Aorta (tissue), 5 donors: ENCODE data around the gene NCF1. TPM values are rescaled to one million over a fixed set of nuclear protein-coding genes. Genes with fewer than 3 reads are reported as not detected.
A peak's percentile ranks its signal among the peaks of the same experiment; 100 is the strongest.
"Not testable (repeated sequence)": the region's sequence is repeated elsewhere in the genome, so short reads cannot be mapped to it uniquely, and the experiment has no call there.

Experiments
- ATAC-seq: fragments of 200-7000 bp; cut with Tn5 transposase; one replicate; pipeline ENCODE4 v1.9.1; 2022; ENCODE audit warnings: moderate library complexity; ENCODE audit not compliant: low FRiP score
- DNase-seq, 2 donors: peaks; one replicate each; pipeline ENCODE4 v3.0.0-alpha.2; 2020
- H3K27ac ChIP-seq, 2 donors: one replicate each; pipeline ENCODE4 v1.5.1; 2013; ENCODE audit warnings: low read length in 2 of 2, mild to moderate bottlenecking in 2 of 2, moderate library complexity in 2 of 2, control low read depth in 1 of 2, inconsistent platforms in 1 of 2, low read depth in 1 of 2
- H3K27me3 ChIP-seq, 2 donors: one replicate each; pipeline ENCODE4 v1.6.1; 2013; ENCODE audit warnings: control low read depth in 1 of 2, low read length in 1 of 2, mild to moderate bottlenecking in 1 of 2, moderate library complexity in 1 of 2; ENCODE audit not compliant: insufficient read depth in 2 of 2, control insufficient read depth in 1 of 2
- H3K36me3 ChIP-seq, 2 donors: one replicate each; pipeline ENCODE4 v1.6.1; 2013; ENCODE audit warnings: control low read depth in 1 of 2, low read length in 1 of 2, mild to moderate bottlenecking in 1 of 2; ENCODE audit not compliant: insufficient read depth in 2 of 2, control insufficient read depth in 1 of 2
- H3K4me1 ChIP-seq, 2 donors: one replicate each; pipeline ENCODE4 v1.6.1; 2013; ENCODE audit warnings: low read length in 2 of 2, control low read depth in 1 of 2, mild to moderate bottlenecking in 1 of 2, moderate library complexity in 1 of 2; ENCODE audit not compliant: insufficient read depth in 2 of 2, control insufficient read depth in 1 of 2
- H3K4me3 ChIP-seq, 2 donors: one replicate each; pipeline ENCODE4 v1.5.1; 2013; ENCODE audit warnings: low read length in 2 of 2, control low read depth in 1 of 2, mild to moderate bottlenecking in 1 of 2
- H3K9me3 ChIP-seq: one replicate; pipeline ENCODE4 v1.6.1; 2013; ENCODE audit warnings: mild to moderate bottlenecking, low read length; ENCODE audit not compliant: control insufficient read depth
- WGBS, 2 donors: extraction: QIAGEN DNeasy Blood & Tissue Kit; methylation state at CpG; one replicate each; pipeline ENCODE4 v1.1.7; 2013; 5-methylcytosine and 5-hydroxymethylcytosine counted together
- intact Hi-C, 2 donors: fragments of 100-400 bp; cut with DNase I; formaldehyde crosslinking; loops; one replicate each; pipeline versions ENCODE4 v1.14.2 to v1.15.0; 2022
- long read RNA-seq, 2 donors: library from polyadenylated mRNA; unstranded; transcript quantifications; one replicate each; pipeline ENCODE4 v2.0.0, GENCODE V29; 2020 to 2021
- polyA plus RNA-seq, 2 donors: library from polyadenylated mRNA; stranded (reverse); fragments of 200-250 nt; gene quantifications; one replicate each; pipeline ENCODE4 v1.2.3, GENCODE V29; 2013
- total RNA-seq, 2 donors: library from RNA; stranded (reverse); fragmentation: NEBNext Ultra II Directional; extraction: Animal tissue kit (Norgen Biotek cat#: 25700); gene quantifications; one replicate each; pipeline ENCODE4 v1.2.1, GENCODE V29; 2021
- donor health status: healthy with polysubstance abuse.
- donor health status: Bipolar disorder and iron deficiency.
- donor health status: DM: no; HTN: no; CAD: no.
- donor health status: DM: no; HTN: no; CAD: no.
- donor health status: DM: yes; HTN: yes; CAD: no.

The NCF1 gene
- 10 to 100 TPM in 1 of 2 donors, 1 to 10 TPM in 1; 7.0 to 16.4 TPM for total RNA-seq
- 1 to 10 TPM in 1 of 2 donors, under 1 TPM in 1; 0.87 to 4.4 TPM for polyA plus RNA-seq
- long read RNA-seq, donor 1, transcript NCF1-201 (11 exons, 1,396 nt), result major isoform, 8 of 21 reads
- long read RNA-seq, donor 1, partial matches to known transcripts, result 6 of 21 reads
- long read RNA-seq, donor 1, other reads (novel, unspliced or antisense), result 7 of 21 reads
- long read RNA-seq, donor 2, partial matches to known transcripts, result 3 of 10 reads
- long read RNA-seq, donor 2, other reads (novel, unspliced or antisense), result 5 of 10 reads

- H3K9me3 ChIP-seq, DNase-seq, H3K27ac ChIP-seq, H3K4me1 ChIP-seq, H3K36me3 ChIP-seq, H3K27me3 ChIP-seq, intact Hi-C loops, H3K4me3 ChIP-seq: not testable (repeated sequence)
- ATAC-seq, result peak; percentile 64
- WGBS, 2 donors, result no CpG with 5 or more reads among the region's 21 CpGs
Measured at GRCh38 chr7:74773760-74774750, at the start of gene NCF1. Gene NCF1 (plus strand): TSS chr7:74774011. CDS start chr7:74774032, 21 bp downstream.

- H3K4me1 ChIP-seq, result no peaks in the 10 kb centered on the region
- WGBS, 2 donors, result 88 to 91% methylated on average over 1 of the region's 1 CpG
- H3K9me3 ChIP-seq, result no peaks in the 10 kb centered on the region
- DNase-seq, result no peak
- intact Hi-C loops, result no loop called here
- H3K27me3 ChIP-seq, result no peaks in the 10 kb centered on the region
- H3K4me3 ChIP-seq, result no peak overlapping the region
- ATAC-seq, result no peak
- no peak overlapping the region for H3K27ac ChIP-seq
- peaks cover 0 to 4% of the 10 kb centered on the region in 2 donors for H3K36me3 ChIP-seq
Measured at GRCh38 chr7:74725840-74726239, 48.0 kb upstream of the NCF1 start.

- DNase-seq, result no peak
- Histone ChIP-seq H3K9me3 (no peaks in the 10 kb centered on the region), H3K4me1 (no peaks in the 10 kb centered on the region), H3K4me3 (no peak overlapping the region), H3K27me3 (no peaks in the 10 kb centered on the region), H3K36me3 (peaks cover 0 to 4% of the 10 kb centered on the region in 2 donors), H3K27ac (no peak overlapping the region)
- no peak for ATAC-seq
- intact Hi-C loops, result no loop called here
- 91% methylated on average over 8 of the region's 8 CpGs for WGBS, 2 donors
Measured at GRCh38 chr7:74726309-74727101, 47.3 kb upstream of the NCF1 start.

GRCh38 chr7:74728686-74729085, 45.1 kb upstream of the NCF1 start:
- H3K4me3 ChIP-seq, H3K36me3 ChIP-seq, H3K4me1 ChIP-seq, ATAC-seq, H3K27ac ChIP-seq, intact Hi-C loops, DNase-seq, H3K9me3 ChIP-seq, H3K27me3 ChIP-seq: not testable (repeated sequence)
- WGBS, 2 donors, result no CpG with 5 or more reads among the region's 10 CpGs

GRCh38 chr7:74730186-74730585, 43.6 kb upstream of the NCF1 start:
- H3K4me3 ChIP-seq, H3K36me3 ChIP-seq, H3K4me1 ChIP-seq, H3K9me3 ChIP-seq, ATAC-seq, H3K27me3 ChIP-seq, intact Hi-C loops, DNase-seq, H3K27ac ChIP-seq: not testable (repeated sequence)
- WGBS, 2 donors, result no CpG with 5 or more reads among the region's 5 CpGs

GRCh38 chr7:74739974-74740703, 33.7 kb upstream of the NCF1 start:
- H3K36me3 ChIP-seq, H3K4me3 ChIP-seq, H3K27ac ChIP-seq, intact Hi-C loops, H3K4me1 ChIP-seq, H3K9me3 ChIP-seq, DNase-seq, H3K27me3 ChIP-seq, ATAC-seq: not testable (repeated sequence)
- WGBS, 2 donors, result no CpG with 5 or more reads among the region's 14 CpGs

- intact Hi-C loops, DNase-seq, H3K36me3 ChIP-seq, H3K27ac ChIP-seq, H3K9me3 ChIP-seq, H3K27me3 ChIP-seq, H3K4me1 ChIP-seq, H3K4me3 ChIP-seq: not testable (repeated sequence)
- WGBS, 2 donors, result no CpG with 5 or more reads among the region's 9 CpGs
- ATAC-seq, result peak; percentile 54
Measured at GRCh38 chr7:74743936-74744557, 29.8 kb upstream of the NCF1 start.
